Fibroblast of the aortic adventitia (primary cell): Measurements from ENCODE around the gene DYNLL1. TPM values are rescaled to one million over a fixed set of nuclear protein-coding genes. Genes with fewer than 3 reads are reported as not detected.

Source experiments
- DNase-seq: peaks from one replicate; pipeline ENCODE4 v3.0.0-alpha.2; 2010; ENCODE audit warnings: low read depth
- H3K4me3 ChIP-seq: 2 replicates; pipeline ENCODE4 v1.5.1; 2011; ENCODE audit warnings: low read depth, mild to moderate bottlenecking, control low read depth, low read length, moderate library complexity
- total RNA-seq: library from RNA; depleted of rRNA; stranded (reverse); fragments of >200 nt; gene quantifications from 2 replicates; pipeline ENCODE4 v1.2.3, GENCODE V29; 2012; ENCODE audit warnings: low replicate concordance
- TF ChIP-seq, protein P1 (sequence below): IDR thresholded peaks from 2 replicates; pipeline ENCODE4 v1.5.1; 2011; ENCODE audit warnings: mild to moderate bottlenecking, low read length, control low read depth, inconsistent platforms; ENCODE audit not compliant: insufficient read depth

Gene DYNLL1
- total RNA-seq, 1 donor, result 453 TPM

DNA sequence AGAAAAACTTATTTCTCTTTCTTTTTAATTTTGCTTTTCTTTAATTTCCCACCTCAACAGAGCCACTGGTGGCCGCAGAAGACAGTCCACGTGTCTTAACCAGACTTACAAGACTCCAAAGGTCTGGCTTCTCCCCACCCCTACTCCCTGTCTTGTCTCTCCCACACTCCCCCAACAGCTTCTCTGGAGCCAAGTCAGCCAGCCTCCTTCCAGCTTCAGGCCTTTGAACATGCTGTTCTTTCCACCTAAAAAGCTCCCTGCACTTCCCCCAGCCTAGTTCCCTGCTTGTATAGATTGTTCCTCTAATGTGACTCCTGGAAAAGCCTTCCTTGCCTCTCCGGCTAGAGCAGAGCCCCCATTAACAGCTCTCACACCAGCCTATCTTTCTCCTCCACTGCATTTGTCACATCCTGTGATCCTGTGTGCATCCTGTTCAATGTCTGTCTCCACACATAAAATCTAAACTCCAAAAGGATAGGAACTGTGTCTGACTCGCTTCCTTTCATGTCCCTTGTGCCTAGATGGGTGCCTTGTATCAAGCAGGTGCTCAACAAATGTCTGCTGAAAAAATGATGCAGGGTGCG is 7.8 kb upstream of the DYNLL1 start:
- H3K4me3 ChIP-seq, result no peak overlapping the region
- DNase-seq, result no peak
- TF ChIP-seq, protein P1, sequence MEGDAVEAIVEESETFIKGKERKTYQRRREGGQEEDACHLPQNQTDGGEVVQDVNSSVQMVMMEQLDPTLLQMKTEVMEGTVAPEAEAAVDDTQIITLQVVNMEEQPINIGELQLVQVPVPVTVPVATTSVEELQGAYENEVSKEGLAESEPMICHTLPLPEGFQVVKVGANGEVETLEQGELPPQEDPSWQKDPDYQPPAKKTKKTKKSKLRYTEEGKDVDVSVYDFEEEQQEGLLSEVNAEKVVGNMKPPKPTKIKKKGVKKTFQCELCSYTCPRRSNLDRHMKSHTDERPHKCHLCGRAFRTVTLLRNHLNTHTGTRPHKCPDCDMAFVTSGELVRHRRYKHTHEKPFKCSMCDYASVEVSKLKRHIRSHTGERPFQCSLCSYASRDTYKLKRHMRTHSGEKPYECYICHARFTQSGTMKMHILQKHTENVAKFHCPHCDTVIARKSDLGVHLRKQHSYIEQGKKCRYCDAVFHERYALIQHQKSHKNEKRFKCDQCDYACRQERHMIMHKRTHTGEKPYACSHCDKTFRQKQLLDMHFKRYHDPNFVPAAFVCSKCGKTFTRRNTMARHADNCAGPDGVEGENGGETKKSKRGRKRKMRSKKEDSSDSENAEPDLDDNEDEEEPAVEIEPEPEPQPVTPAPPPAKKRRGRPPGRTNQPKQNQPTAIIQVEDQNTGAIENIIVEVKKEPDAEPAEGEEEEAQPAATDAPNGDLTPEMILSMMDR, result no peak

DNA sequence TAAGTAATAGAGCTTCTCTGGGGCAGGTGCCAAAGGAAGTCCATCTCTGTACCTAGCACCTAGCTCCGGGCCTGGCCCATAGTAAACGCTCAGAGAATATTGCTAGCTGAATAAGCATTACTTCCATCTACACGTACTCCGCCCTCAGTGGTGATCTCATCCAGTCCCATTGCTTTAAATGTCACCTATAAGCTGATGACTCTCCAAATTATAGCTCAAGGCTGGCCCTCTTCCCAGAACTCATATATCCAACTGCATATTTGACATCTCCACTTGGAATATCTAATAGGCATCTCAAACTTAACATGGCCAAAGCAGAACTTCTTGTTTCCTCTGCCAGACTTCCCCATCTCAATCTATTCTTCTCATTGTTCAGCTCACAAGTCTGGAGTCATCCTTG is 6.9 kb upstream of the DYNLL1 start:
- H3K4me3 ChIP-seq, result no peak overlapping the region
- TF ChIP-seq, protein P1, result no peak
- no peak for DNase-seq

DNA sequence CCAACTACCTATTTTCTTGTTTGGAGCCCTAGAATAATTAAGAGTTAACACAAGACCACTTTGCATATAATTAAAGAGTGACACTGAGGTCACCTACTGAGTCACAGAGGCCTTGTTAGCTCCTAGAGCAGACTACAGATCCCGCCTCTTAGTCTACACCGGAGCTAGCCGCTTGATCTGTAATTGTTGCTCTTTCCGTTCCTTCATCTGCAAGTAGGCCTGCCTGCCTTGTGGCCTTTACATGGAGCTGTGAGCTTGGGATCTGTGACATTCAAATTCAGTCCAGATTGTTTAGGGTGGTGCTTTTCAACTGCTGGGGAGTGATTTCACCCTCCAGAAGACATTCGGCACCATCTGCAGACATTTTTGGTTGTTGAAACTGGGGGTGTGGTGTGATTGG is 5.6 kb upstream of the DYNLL1 start:
- H3K4me3 ChIP-seq, result no peak overlapping the region
- TF ChIP-seq, protein P1, result no peak
- DNase-seq, result no peak

DNA sequence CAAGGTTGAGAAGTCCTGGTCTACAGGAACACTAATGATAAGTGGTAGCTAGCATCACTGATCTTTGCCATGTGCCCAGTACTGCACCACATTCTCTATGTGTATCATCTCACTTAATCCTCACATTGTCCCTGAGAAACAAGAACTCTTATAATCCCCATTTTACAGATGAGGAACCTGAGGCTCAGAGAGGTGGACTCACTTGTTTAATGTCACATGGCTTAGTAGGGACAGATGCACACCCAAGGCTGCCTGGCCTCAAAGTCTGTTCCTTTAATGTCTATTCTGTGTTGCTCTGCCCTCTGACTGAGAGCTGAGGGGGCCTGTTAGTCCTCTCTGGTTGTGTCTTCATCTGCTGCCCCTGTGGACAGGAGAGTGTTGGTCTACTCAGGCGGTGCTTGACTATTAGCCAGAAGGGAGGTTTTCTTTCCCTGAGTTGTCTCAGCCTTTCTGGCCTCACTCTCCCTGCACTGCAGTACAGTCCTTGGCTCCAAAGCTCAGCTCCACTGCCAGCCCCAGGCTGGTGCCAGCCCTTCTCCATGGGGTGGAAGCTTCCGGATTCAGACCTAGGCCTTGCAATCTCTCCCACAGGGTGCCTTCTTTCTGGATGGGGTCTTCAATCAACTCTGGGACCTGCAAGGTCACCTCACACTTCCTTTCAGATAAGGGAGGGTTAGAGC is 4.9 kb upstream of the DYNLL1 start:
- TF ChIP-seq, protein P1, result no peak
- no peak for DNase-seq
- no peak overlapping the region for H3K4me3 ChIP-seq

DNA sequence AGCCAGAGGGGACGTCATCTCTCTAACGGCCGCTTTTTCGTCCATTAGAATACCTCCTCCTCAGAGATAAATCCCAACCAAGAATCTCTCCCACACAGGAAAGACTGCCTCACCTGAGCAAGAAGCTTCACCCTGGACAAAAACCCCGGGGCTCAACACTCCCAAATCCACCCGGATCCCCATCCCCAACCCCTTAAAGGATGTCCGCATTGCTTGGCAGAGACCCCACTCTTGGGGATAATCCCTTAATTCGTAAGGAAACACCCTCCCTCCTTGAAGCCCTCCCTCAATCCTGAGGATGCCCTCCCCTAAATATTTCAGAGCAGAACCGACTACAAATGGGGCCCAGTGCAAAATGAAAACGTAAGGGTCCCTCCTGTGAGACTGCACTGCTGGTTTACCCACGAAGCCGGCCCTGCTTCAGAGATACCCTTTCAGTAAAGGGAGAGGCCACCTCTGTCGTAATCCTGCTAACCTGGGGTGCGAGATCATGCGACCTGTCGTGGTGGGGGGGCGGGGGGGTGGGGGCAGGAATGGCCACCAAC is 655 bp upstream of the DYNLL1 start:
- no peak for DNase-seq
- TF ChIP-seq, protein P1, result no peak
- H3K4me3 ChIP-seq, result peak overlapping the region; percentile 92

DNA sequence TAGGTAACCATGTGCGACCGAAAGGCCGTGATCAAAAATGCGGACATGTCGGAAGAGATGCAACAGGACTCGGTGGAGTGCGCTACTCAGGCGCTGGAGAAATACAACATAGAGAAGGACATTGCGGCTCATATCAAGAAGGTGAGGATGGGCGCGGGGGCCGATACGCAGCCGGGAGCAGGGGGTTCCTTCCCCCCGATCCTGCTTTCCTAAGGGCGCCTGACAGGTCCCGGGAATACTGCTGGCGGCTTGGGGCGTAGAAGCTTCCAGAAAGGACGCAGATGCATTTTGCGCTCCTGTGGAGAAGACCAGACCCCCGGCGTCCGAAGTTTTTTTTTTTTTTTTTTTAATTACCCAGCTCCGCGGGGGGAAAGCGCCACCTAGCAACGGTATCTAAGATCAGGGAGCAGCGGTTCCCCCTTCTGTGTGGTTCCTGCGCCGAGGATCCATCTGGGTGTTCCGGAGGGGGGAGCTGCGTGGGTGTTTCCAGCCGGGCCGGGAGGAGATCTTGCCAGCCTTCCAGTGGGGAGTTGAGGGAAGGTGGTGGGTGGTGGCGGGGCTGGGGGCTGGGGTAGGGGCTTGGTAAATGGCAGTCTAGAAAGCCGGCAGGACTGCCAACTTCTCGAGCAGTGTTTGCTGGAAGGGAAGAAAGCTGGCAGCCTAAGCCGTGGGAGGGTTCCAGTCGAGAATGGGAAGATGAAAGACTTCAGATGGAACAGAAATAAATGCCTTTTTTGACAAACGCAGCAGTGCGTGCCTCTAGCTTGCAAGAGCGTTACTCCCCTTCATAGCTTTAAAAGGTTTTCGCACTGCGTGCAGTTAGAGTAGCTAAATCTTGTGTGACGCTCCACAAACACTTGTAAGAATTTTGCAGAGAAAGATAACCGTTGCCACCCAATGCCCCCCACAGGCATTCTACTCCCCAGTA is 764 bp downstream of the DYNLL1 start:
- peak overlapping the region; percentile 92 for H3K4me3 ChIP-seq
- TF ChIP-seq, protein P1, result no peak
- DNase-seq, result peak; percentile 48
